MCF 10A (cell line): Measurements from ENCODE around the gene TUSC2. TPM values are rescaled to one million over a fixed set of nuclear protein-coding genes. Genes with fewer than 3 reads are reported as not detected.

ENCODE experiments used
- BruUV-seq: library from RNA; stranded (reverse); fragments of 400-500 nt; replicated peaks from 2 replicates; lab custom pipeline; 2021; lab: Mats Ljungman, UMichigan
- CTCF ChIA-PET: fragments of 300-600 bp; sonication (Branson Sonifier 250); formaldehyde crosslinking; extraction: SDS; loops from one replicate; lab custom pipeline; 2021; ENCODE audit warnings: antibody characterized with exemption, inconsistent platforms; lab: Yijun Ruan, JAX
- POLR2A ChIA-PET: fragments of 300-600, 350-650 bp; sonication (Branson Sonifier 250); formaldehyde crosslinking; extraction: SDS; loops from one replicate; lab custom pipeline; 2020; ENCODE audit warnings: antibody characterized with exemption, inconsistent platforms; lab: Yijun Ruan, JAX
- DNase-seq: peaks from one replicate; pipeline ENCODE4 v3.0.0-alpha.2; 2018; ENCODE audit not compliant: unreplicated experiment
- H3K27ac Mint-ChIP-seq: one replicate; pipeline ENCODE4 v1.8.0; 2022; ENCODE audit warnings: mild to moderate bottlenecking, low read depth, mixed read lengths; ENCODE audit not compliant: unreplicated experiment
- H3K27me3 Mint-ChIP-seq: one replicate; pipeline ENCODE4 v1.8.0; 2022; ENCODE audit warnings: mixed read lengths; ENCODE audit not compliant: insufficient read depth, unreplicated experiment
- H3K36me3 Mint-ChIP-seq: one replicate; pipeline ENCODE4 v1.8.0; 2022; ENCODE audit warnings: mild to moderate bottlenecking, moderate library complexity, mixed read lengths; ENCODE audit not compliant: insufficient read depth, unreplicated experiment
- H3K4me1 Mint-ChIP-seq: one replicate; pipeline ENCODE4 v1.8.0; 2022; ENCODE audit warnings: mixed read lengths; ENCODE audit not compliant: insufficient read depth, unreplicated experiment
- H3K4me3 Mint-ChIP-seq: one replicate; pipeline ENCODE4 v1.8.0; 2022; ENCODE audit warnings: mild to moderate bottlenecking, moderate library complexity, mixed read lengths; ENCODE audit not compliant: unreplicated experiment
- H3K9me3 Mint-ChIP-seq: one replicate; pipeline ENCODE4 v1.8.0; 2022; ENCODE audit warnings: mixed read lengths; ENCODE audit not compliant: unreplicated experiment
- CTCF ChIP-seq: fragments of 200-600 bp; IDR thresholded peaks from one replicate; pipeline ENCODE4 v1.8.0; 2022; ENCODE audit warnings: antibody characterized with exemption, mild to moderate bottlenecking; ENCODE audit not compliant: unreplicated experiment
- intact Hi-C: fragments of 100-400 bp; cut with micrococcal nuclease; formaldehyde crosslinking; loops from 2 replicates; pipeline ENCODE4 v1.14.1; 2022
- total RNA-seq: library from RNA; stranded (reverse); gene quantifications from 2 replicates; pipeline ENCODE4 v1.2.3, GENCODE V29; 2022

Gene TUSC2
- total RNA-seq, 1 experiment from 2014 or later = 14.5 TPM

GRCh38 chr3:50304601-50305000, 23.4 kb downstream of the TUSC2 start:
- no peak for DNase-seq
- Mint-ChIP-seq H3K9me3 (no peaks in the 10 kb centered on the region), H3K36me3 (no peaks in the 10 kb centered on the region), H3K4me1 (peaks cover 1% of the 10 kb centered on the region), H3K27me3 (no peaks in the 10 kb centered on the region), H3K27ac (no peak overlapping the region), H3K4me3 (no peak overlapping the region)
- intact Hi-C loops = no loop called here
- ChIA-PET CTCF (no interaction called here), POLR2A (interaction anchor here (0.7 to 1.6 kb wide), 3 partner anchors 13 to 57 kb away, joined by 4 to 5 read pairs (median 5); partner anchors contain the start of gene TUSC2)
- TF ChIP-seq CTCF = no peak
- no TSS peak for BruUV-seq

GRCh38 chr3:50303013-50303815, 24.8 kb downstream of the TUSC2 start, which contains the start of gene HYAL1:
HYAL1 (minus strand) TSS chr3:50303574; CDS start chr3:50302956, 618 bp downstream.
- Mint-ChIP-seq H3K27ac (no peak within 1 kb of the TSS), H3K27me3 (no peaks in the 10 kb centered on the region), H3K9me3 (no peaks in the 10 kb centered on the region), H3K4me3 (no peak within 1 kb of the TSS), H3K36me3 (no peaks in the 10 kb centered on the region), H3K4me1 (peaks cover 2% of the 10 kb centered on the region)
- ChIA-PET CTCF (interaction anchor here (1.9 kb wide), 1 partner anchor 21 kb away, joined by 12 read pairs; no protein-coding TSS in a partner anchor), POLR2A (interaction anchor here (0.7 kb wide), 1 partner anchor 240 kb away, joined by 3 read pairs; no protein-coding TSS in a partner anchor)
- BruUV-seq = no TSS peak
- DNase-seq = peak; percentile 30
- intact Hi-C loops = no loop called here
- TF ChIP-seq CTCF = no peak

GRCh38 chr3:50302095-50303012, 25.7 kb downstream of the TUSC2 start:
- BruUV-seq = no TSS peak
- Mint-ChIP-seq H3K4me1 (peaks cover 7% of the 10 kb centered on the region), H3K36me3 (no peaks in the 10 kb centered on the region), H3K9me3 (no peaks in the 10 kb centered on the region), H3K27ac (no peak overlapping the region), H3K27me3 (no peaks in the 10 kb centered on the region), H3K4me3 (no peak overlapping the region)
- no peak for DNase-seq
- CTCF ChIA-PET = interaction anchor here (0.5 to 1.9 kb wide), 4 partner anchors 19 to 110 kb away, joined by 3 to 12 read pairs (median 4); partner anchors contain the start of gene HYAL2
- intact Hi-C loops = no loop called here
- no peak for TF ChIP-seq CTCF
- POLR2A ChIA-PET = interaction anchor here (0.7 to 1.4 kb wide), 2 partner anchors 22 to 34 kb away, joined by 3 read pairs; no protein-coding TSS in a partner anchor
